Stimulated activated CD4-positive, alpha-beta T cell treated with anti-CD3 and anti-CD28 coated beads, Interleukin-15, amount 100 ng/mL, for 48 hours (primary cell): ENCODE results near the gene PROZ.
A peak's percentile ranks its signal among the peaks of the same experiment; 100 is the strongest.

Experiments used
- DNase-seq, 2 donors: peaks; one replicate each; pipeline ENCODE4 v3.0.0-alpha.2; 2020; ENCODE audit warnings: low read depth in 2 of 2

Gene PROZ

GRCh38 chr13:113140677-113141600 lies 17.5 kb upstream of the PROZ start:
- no peak for DNase-seq

GRCh38 chr13:113141601-113141970 lies 16.9 kb upstream of the PROZ start:
- DNase-seq, result no peak

GRCh38 chr13:113142876-113143275 lies 15.6 kb upstream of the PROZ start:
- DNase-seq, result no peak

- DNase-seq, result no peak
These were observed 14.8 kb upstream of the PROZ start for GRCh38 chr13:113143466-113144254.

- no peak for DNase-seq
These were observed 14.2 kb upstream of the PROZ start for GRCh38 chr13:113144255-113144629.

- DNase-seq, result peak; percentile 47 to 60
These were observed 13.0 kb upstream of the PROZ start for GRCh38 chr13:113145496-113145895.

- no peak for DNase-seq
These were observed 12.4 kb upstream of the PROZ start for GRCh38 chr13:113145911-113146598.

GRCh38 chr13:113146750-113147149 lies 11.7 kb upstream of the PROZ start:
- DNase-seq, result no peak

- DNase-seq, result no peak
These were observed 11.2 kb upstream of the PROZ start for GRCh38 chr13:113147206-113147605.

GRCh38 chr13:113148407-113148806 lies 10.0 kb upstream of the PROZ start:
- no peak for DNase-seq

- no peak for DNase-seq
These were observed 9.4 kb upstream of the PROZ start for GRCh38 chr13:113148940-113149503.

- DNase-seq, result no peak
These were observed 8.5 kb upstream of the PROZ start for GRCh38 chr13:113149711-113150549.

- no peak for DNase-seq
These were observed 7.7 kb upstream of the PROZ start for GRCh38 chr13:113150550-113151365.

- no peak for DNase-seq
These were observed 6.4 kb upstream of the PROZ start for GRCh38 chr13:113151745-113152690.

GRCh38 chr13:113152691-113152983 lies 5.8 kb upstream of the PROZ start:
- no peak for DNase-seq

- no peak for DNase-seq
These were observed 5.3 kb upstream of the PROZ start for GRCh38 chr13:113152984-113153809.

GRCh38 chr13:113153810-113154748 lies 4.4 kb upstream of the PROZ start:
- DNase-seq, result peak in 1 of 2 donors; percentile 40
